Activated B cell treated with CpG ODN at 0.5 μM for 24 hours (primary cell): ENCODE data around the gene CHST8. TPM values are rescaled to one million over a fixed set of nuclear protein-coding genes. Genes with fewer than 3 reads are reported as not detected.

Source experiments
- ATAC-seq: fragments of 200-7000 bp; cut with Tn5 transposase; one replicate; pipeline ENCODE4 v1.10.0; 2021; ENCODE audit warnings: low read depth, mild to moderate bottlenecking, moderate library complexity
- CTCF ChIA-PET: fragments of 350-600 bp; sonication (Branson Sonifier 250); formaldehyde crosslinking; loops from one replicate; lab custom pipeline; 2021; ENCODE audit warnings: antibody characterized with exemption; lab: Charles Lee
- POLR2A ChIA-PET: fragments of 350-600 bp; sonication (Branson Sonifier 250); formaldehyde crosslinking; loops from one replicate; lab custom pipeline; 2021; ENCODE audit warnings: antibody characterized with exemption; lab: Charles Lee
- DNase-seq: peaks from one replicate; pipeline ENCODE4 v3.0.0; 2022
- H3K27ac Mint-ChIP-seq: one replicate; pipeline ENCODE4 v1.8.0; 2020; ENCODE audit warnings: mixed read lengths
- H3K27me3 Mint-ChIP-seq: one replicate; pipeline ENCODE4 v1.8.0; 2021; ENCODE audit warnings: mixed read lengths
- H3K36me3 Mint-ChIP-seq: one replicate; pipeline ENCODE4 v1.8.0; 2021; ENCODE audit warnings: low read depth, mixed read lengths
- H3K4me1 Mint-ChIP-seq: one replicate; pipeline ENCODE4 v1.8.0; 2021; ENCODE audit warnings: mixed read lengths
- H3K4me3 Mint-ChIP-seq: one replicate; pipeline ENCODE4 v1.8.0; 2020; ENCODE audit warnings: mild to moderate bottlenecking, mixed read lengths
- H3K9me3 Mint-ChIP-seq: one replicate; pipeline ENCODE4 v1.8.0; 2020; ENCODE audit warnings: mixed read lengths
- CTCF ChIP-seq: fragments of 200-600 bp; IDR thresholded peaks from one replicate; pipeline ENCODE4 v1.8.0; 2022; ENCODE audit warnings: antibody characterized with exemption, mild to moderate bottlenecking
- intact Hi-C: fragments of 100-400 bp; cut with micrococcal nuclease; formaldehyde crosslinking; loops from one replicate; pipeline ENCODE4 v1.15.1; 2024
- total RNA-seq: library from RNA; stranded (reverse); gene quantifications from 2 replicates; pipeline ENCODE4 v1.2.3, GENCODE V29; 2022

The CHST8 gene
- total RNA-seq, 1 donor from 2014 or later: not detected

- no peaks in the 10 kb centered on the region for H3K4me1 Mint-ChIP-seq
- ChIA-PET POLR2A (no interaction called here), CTCF (no interaction called here)
- intact Hi-C loops: no loop called here
- DNase-seq: no peak
- H3K36me3 Mint-ChIP-seq: no peaks in the 10 kb centered on the region
- no peak overlapping the region for H3K27ac Mint-ChIP-seq
- no peak for ATAC-seq
- H3K27me3 Mint-ChIP-seq: peaks cover 10% of the 10 kb centered on the region
- H3K9me3 Mint-ChIP-seq: no peaks in the 10 kb centered on the region
- no peak overlapping the region for H3K4me3 Mint-ChIP-seq
- TF ChIP-seq CTCF: no peak
These were observed 20.3 kb downstream of the CHST8 start for GRCh38 chr19:33641956-33642498.

- Mint-ChIP-seq H3K27ac (no peak overlapping the region), H3K9me3 (no peaks in the 10 kb centered on the region), H3K4me3 (no peak overlapping the region), H3K27me3 (peaks cover 8% of the 10 kb centered on the region), H3K4me1 (no peaks in the 10 kb centered on the region), H3K36me3 (no peaks in the 10 kb centered on the region)
- POLR2A ChIA-PET: no interaction called here
- ATAC-seq (no peak), DNase-seq (no peak)
- no peak for TF ChIP-seq CTCF
- CTCF ChIA-PET: no interaction called here
- intact Hi-C loops: no loop called here
These were observed 22.6 kb downstream of the CHST8 start for GRCh38 chr19:33644284-33644836.

- no peak for TF ChIP-seq CTCF
- ChIA-PET CTCF (no interaction called here), POLR2A (no interaction called here)
- Mint-ChIP-seq H3K36me3 (no peaks in the 10 kb centered on the region), H3K27ac (no peak overlapping the region), H3K4me1 (no peaks in the 10 kb centered on the region), H3K27me3 (peaks cover 5% of the 10 kb centered on the region), H3K9me3 (peaks cover 1% of the 10 kb centered on the region), H3K4me3 (no peak overlapping the region)
- no peak for ATAC-seq
- DNase-seq: no peak
- intact Hi-C loops: no loop called here
These were observed 24.6 kb downstream of the CHST8 start for GRCh38 chr19:33646306-33646705.

- Mint-ChIP-seq H3K9me3 (peaks cover 6% of the 10 kb centered on the region), H3K36me3 (no peaks in the 10 kb centered on the region), H3K4me1 (no peaks in the 10 kb centered on the region), H3K27me3 (peaks cover 5% of the 10 kb centered on the region), H3K4me3 (no peak overlapping the region), H3K27ac (no peak overlapping the region)
- intact Hi-C loops: no loop called here
- DNase-seq (no peak), ATAC-seq (no peak)
- ChIA-PET POLR2A (no interaction called here), CTCF (no interaction called here)
- no peak for TF ChIP-seq CTCF
These were observed 25.4 kb downstream of the CHST8 start for GRCh38 chr19:33647146-33647545.

- H3K4me3 Mint-ChIP-seq: no peak overlapping the region
- TF ChIP-seq CTCF: no peak
- POLR2A ChIA-PET: no interaction called here
- CTCF ChIA-PET: no interaction called here
- no peak overlapping the region for H3K27ac Mint-ChIP-seq
- H3K36me3 Mint-ChIP-seq: no peaks in the 10 kb centered on the region
- H3K9me3 Mint-ChIP-seq: peaks cover 8% of the 10 kb centered on the region
- peaks cover 8% of the 10 kb centered on the region for H3K27me3 Mint-ChIP-seq
- H3K4me1 Mint-ChIP-seq: no peaks in the 10 kb centered on the region
- ATAC-seq: no peak
- intact Hi-C loops: no loop called here
- DNase-seq: no peak
These were observed 28.0 kb downstream of the CHST8 start for GRCh38 chr19:33649627-33650305.
